HT-29 (cell line): ENCODE measurements around the gene NCOA1. TPM values are rescaled to one million over a fixed set of nuclear protein-coding genes. Genes with fewer than 3 reads are reported as not detected.

Experiments
- DNase-seq: peaks from one replicate; pipeline ENCODE4 v3.0.0-alpha.2; 2015; ENCODE audit warnings: low spot score
- total RNA-seq: library from RNA; depleted of rRNA; stranded (reverse); fragments of >200 nt; shearing (Covaris generic); gene quantifications from 2 replicates; pipeline ENCODE4 v1.2.3, GENCODE V29; 2014

NCOA1 gene
- total RNA-seq, 1 experiment from 2014 or later, result 4.0 TPM

- DNase-seq, result no peak
Measured at GRCh38 chr2:24682304-24682703, 191.2 kb downstream of the NCOA1 start.

GRCh38 chr2:24683408-24683807 is 192.4 kb downstream of the NCOA1 start:
- DNase-seq, result no peak

DNA sequence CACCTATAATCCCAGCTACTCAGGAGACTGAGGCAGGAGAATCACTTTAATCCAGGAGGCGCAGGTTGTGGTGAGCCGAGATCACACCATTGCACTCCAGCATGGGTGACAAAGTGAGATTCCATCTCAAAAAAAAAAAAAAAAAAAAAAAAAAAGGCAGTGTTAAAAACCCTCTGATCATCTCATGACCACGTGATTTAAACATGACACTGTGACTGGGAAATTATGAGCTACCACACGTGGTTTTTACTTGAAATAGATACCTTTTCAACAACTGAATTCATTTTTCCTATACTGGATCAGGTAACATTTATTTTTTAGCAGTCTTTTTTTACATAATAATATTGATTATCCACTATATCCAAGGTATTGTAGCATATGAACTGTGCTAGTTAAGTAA is 199.5 kb downstream of the NCOA1 start:
- DNase-seq, result no peak

DNA sequence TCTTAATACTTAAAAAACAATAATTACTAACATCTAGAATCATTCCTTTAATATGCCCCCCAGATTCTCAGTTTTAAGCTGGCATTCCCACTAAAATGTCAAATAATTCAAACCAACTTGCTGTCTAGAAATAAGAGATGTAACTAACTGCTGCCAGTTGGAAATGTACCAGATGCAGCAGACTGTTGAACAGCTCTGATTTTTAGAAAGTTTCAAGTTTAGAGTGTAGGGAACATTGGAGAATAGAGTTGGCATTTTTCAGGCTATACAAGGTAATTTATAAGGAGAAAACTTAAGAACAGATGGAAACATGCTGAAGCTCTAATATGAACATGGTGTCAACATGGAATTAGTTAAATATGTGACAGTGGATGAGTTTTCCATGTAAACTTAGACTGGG is 200.8 kb downstream of the NCOA1 start:
- DNase-seq, result no peak

DNA sequence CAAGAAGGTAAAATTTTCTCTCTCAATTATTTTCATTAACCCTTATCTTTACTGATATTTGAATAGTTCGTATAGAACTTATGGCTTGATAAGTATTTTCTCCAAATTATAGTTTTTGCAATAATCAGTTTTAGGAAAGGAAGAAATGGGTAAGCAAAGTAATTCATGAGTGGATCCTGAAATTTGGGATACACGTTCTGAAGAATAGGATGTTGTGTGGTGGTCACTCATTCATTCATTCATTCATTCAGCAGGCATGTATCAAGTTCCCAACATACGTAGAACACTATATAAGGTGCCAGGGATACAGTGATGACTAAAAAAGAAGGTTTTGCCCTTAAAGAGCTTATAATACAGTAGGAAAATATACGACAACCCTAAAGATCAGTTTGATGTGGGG is 206.7 kb downstream of the NCOA1 start:
- DNase-seq, result no peak

DNA sequence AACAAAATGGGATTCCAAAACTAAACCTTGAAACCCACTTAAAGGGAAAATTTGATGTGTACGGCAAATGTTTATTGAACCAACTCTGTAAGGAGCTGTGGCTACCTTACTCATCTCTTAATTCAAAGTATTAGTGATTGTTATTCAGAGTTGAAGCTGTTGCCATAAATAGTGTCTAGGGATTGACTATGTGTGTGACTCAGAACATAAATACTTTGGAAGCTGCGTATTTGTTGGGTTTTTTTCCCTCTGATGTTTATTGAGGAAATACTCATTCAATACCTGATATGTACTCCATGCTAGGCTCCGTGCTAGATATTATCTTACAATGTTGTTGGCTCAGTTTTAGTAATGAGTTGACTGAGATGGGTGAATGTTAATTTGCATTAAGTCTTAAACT is 211.7 kb downstream of the NCOA1 start:
- DNase-seq, result peak; percentile 33

GRCh38 chr2:24704692-24705091 is 213.6 kb downstream of the NCOA1 start:
- DNase-seq, result no peak

DNA sequence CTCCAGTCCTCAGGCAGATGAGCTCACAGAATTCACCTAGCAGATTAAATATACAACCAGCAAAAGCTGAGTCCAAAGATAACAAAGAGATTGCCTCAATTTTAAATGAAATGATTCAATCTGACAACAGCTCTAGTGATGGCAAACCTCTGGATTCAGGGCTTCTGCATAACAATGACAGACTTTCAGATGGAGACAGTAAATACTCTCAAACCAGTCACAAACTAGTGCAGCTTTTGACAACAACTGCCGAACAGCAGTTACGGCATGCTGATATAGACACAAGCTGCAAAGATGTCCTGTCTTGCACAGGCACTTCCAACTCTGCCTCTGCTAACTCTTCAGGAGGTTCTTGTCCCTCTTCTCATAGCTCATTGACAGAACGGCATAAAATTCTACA is 216.1 kb downstream of the NCOA1 start:
- no peak for DNase-seq

GRCh38 chr2:24708537-24709152 is 217.6 kb downstream of the NCOA1 start:
- no peak for DNase-seq

DNA sequence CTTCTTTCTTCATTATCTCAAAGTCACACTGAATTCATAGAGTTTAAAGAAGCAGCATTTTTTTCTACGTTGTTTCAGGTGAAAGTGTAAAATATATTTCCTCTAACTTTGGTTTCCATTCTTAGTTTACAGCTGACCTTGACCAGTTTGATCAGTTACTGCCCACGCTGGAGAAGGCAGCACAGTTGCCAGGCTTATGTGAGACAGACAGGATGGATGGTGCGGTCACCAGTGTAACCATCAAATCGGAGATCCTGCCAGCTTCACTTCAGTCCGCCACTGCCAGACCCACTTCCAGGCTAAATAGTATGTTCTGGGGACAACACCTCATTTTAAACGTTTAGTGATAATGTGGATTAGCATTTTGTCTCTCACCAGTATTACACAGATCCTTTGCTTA is 219.8 kb downstream of the NCOA1 start:
- DNase-seq, result no peak

DNA sequence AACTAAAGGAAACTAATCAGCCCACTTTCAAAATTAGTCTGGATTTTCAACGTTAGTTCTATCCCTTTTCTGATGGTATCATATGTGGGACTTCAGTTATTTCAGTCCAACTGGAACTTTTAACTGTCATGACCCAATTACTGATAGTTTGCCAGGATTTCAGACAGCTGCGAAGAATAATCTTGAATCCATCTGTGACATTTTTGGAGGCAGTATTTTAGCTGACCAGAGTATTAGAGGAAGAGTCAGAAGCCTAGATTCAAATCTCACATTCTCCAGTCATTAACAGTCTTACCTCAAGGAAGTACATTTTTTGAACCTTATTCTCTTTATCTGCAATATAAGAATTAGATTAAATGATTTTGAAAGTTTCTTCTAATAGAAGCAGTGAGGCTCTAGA is 220.8 kb downstream of the NCOA1 start:
- DNase-seq, result no peak

- no peak for DNase-seq
Measured at GRCh38 chr2:24712296-24712695, 221.2 kb downstream of the NCOA1 start.

GRCh38 chr2:24717263-24717951 is 226.4 kb downstream of the NCOA1 start:
- no peak for DNase-seq

DNA sequence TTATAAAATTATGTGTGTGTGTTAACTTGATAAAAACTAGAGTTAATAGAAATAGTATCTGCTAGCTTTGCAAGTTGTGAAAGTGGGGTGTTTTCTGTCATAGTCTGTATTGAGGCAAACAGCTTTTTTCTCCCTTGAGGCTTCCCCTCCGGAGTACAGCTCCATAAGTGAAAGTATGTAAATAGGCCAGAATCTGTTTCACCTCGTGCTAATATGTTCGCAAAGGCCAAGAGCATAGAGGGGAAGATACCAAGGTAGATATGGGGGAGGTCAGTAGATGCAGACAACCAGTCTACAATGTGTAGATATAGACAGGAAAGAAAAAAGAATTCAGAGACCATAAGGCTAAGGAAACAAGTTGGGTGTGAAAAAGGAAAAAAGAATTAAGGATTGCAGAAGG is 229.3 kb downstream of the NCOA1 start:
- no peak for DNase-seq

DNA sequence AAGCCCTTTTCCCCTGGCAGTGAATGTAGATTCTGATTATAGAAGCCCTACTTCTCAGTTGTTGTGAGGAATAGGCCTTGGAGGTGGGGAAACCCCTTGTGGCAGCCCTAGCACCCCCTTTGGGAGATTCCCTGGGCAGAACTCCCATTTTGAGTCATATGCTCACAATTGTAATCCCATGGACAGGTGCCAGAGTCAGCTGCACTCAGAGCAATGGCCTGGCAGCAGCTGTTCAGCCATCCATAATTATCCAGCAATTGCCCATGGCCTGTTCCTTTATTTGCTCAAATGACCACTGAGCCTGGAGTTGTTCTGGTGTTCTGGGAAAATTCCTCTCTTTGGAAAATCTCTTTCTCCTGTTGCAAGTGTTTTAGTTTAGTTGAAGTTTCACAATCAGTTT is 230.4 kb downstream of the NCOA1 start:
- DNase-seq, result no peak

GRCh38 chr2:24722141-24722790 is 231.2 kb downstream of the NCOA1 start:
- DNase-seq, result no peak

DNA sequence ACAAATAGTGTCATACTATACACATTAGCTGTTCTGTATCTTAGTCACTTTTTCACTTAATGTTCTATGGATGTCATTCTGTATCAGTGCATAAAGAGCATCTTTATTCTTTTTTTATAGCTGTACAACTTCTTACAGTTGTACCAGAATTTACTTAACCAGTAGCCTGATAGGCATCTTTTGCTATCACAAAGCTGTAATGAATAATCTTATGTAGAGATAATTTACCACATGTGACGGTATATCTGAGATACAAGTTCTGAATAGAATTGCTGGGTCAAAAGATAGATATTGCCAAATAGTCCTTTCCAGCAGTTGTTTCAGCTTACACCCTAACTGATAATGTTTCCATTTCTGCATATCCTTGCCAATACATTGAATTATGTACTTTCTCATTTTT is 232.1 kb downstream of the NCOA1 start:
- DNase-seq, result no peak

- no peak for DNase-seq
Measured at GRCh38 chr2:24723665-24724064, 232.6 kb downstream of the NCOA1 start.

DNA sequence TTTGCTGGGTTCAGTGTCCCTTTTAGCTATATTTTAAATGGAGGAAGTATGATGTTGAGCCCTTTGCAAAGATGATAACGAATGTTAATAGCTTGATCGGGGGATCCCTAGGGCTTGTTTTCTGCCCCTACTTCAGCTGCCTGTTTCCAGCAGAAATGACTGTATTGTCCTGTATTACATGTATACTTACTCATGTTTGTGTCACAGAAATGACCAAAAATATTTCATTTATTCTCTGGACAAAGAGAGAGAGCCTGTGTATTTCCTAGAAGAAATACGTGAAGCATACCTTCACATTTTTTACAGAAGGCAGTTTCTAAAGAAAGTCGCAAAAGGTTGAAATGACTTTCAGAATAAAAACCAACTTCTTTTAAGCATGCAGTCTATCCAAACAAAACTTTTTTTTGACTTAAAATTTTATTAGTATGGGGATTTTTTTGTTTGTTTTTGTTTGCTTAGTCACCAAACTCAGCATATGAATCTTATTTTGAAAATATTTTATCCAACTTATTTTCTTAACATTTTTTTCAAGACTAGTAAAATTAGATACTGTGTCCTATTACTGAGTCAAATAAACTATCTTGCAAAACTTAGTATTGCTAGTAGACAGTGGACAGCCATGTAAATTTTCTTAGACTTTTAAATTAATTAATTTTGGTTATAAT is 233.2 kb downstream of the NCOA1 start:
- DNase-seq, result no peak

DNA sequence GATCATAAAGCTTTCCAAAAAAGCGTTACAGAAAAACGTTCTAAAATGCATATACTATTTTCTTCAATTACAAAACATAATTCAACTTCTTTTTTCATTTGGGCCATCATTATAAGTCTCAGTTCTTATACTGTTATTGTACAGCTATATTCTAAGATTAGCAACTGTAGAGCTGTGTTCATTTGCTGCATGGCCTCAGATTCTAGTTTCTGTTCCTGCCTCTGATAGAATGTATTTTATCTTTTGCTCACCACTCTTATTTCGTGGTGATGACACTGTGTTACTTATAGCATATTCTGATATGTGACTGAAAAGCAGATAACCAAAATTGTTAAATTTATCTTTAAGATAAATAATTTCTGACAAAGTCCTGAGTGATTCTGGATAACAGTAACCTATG is 234.9 kb downstream of the NCOA1 start:
- no peak for DNase-seq

GRCh38 chr2:24730481-24730880 is 239.4 kb downstream of the NCOA1 start:
- DNase-seq, result no peak

DNA sequence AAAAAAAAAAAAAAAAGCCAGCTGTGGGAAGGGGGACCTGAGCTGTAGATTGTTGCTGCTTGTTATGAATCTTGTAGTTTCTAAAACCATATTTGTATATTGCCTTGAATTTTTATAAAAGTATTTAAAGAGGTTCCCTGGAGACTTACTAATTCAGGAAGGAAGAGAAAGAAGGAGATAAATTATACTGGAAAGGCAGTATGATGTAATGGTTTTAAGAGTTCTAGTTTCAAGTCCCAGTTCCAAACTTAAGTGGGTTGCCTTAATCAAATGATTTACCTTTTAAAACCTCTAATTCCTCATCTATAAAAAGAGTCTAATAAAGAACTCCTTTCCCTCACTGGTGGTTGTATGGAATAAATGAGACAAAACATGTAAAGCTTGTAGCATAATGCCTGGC is 240.0 kb downstream of the NCOA1 start:
- DNase-seq, result no peak

DNA sequence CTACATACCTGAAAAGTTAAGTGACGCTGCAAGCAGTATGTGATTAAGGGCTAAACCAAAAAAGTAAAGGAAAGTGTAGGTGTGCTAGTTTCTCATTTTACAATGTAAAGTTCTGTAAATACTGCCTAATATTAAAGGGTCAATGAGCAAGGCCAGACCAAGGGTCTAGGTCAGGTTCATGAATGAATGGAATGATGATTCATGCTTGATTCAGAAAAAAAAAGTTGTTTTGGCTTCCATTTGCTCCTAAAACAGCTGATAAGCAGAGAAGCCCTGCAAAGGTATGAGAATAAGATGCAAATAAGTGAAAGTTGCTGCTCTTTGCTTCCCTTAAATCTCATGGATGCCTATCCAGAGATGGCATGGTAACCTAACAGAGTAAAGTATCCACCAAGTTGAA is 240.9 kb downstream of the NCOA1 start:
- no peak for DNase-seq
